Type B pancreatic cell (in vitro differentiated cells): Measurements from ENCODE around the gene ATF7IP2. TPM values are rescaled to one million over a fixed set of nuclear protein-coding genes. Genes with fewer than 3 reads are reported as not detected.
"Not testable (repeated sequence)": the region's sequence is repeated elsewhere in the genome, so short reads cannot be mapped to it uniquely, and the experiment has no call there.

Source experiments
- DNase-seq: peaks from one replicate; pipeline ENCODE4 v3.0.0; 2021; ENCODE audit warnings: mixed read lengths; ENCODE audit not compliant: unreplicated experiment; ENCODE audit errors: extremely low spot score
- H3K27ac Mint-ChIP-seq: 2 replicates; pipeline ENCODE4 v1.8.0; 2021; ENCODE audit warnings: mild to moderate bottlenecking, mixed read lengths
- H3K27me3 Mint-ChIP-seq: 2 replicates; pipeline ENCODE4 v1.8.0; 2021; ENCODE audit warnings: mixed read lengths
- H3K36me3 Mint-ChIP-seq: 2 replicates; pipeline ENCODE4 v1.8.0; 2021; ENCODE audit warnings: mixed read lengths
- H3K4me1 Mint-ChIP-seq: one replicate; pipeline ENCODE4 v1.8.0; 2021; ENCODE audit warnings: mixed read lengths; ENCODE audit not compliant: unreplicated experiment
- H3K4me3 Mint-ChIP-seq: 2 replicates; pipeline ENCODE4 v1.8.0; 2021; ENCODE audit warnings: mild to moderate bottlenecking, mixed read lengths
- H3K9me3 Mint-ChIP-seq: 2 replicates; pipeline ENCODE4 v1.8.0; 2021; ENCODE audit warnings: mixed read lengths
- total RNA-seq: library from RNA; stranded (reverse); gene quantifications from 2 replicates; pipeline ENCODE4 v1.2.1, GENCODE V29; 2021; ENCODE audit warnings: low replicate concordance
- TF ChIP-seq, protein P1 (sequence below): fragments of 200-600 bp; sonication (generic); conservative IDR thresholded peaks from 2 replicates; pipeline ENCODE4 v1.5.0; 2021; ENCODE audit warnings: antibody characterized with exemption, mild to moderate bottlenecking

The ATF7IP2 gene
- total RNA-seq, 1 donor from 2014 or later, result 27.5 TPM

DNA sequence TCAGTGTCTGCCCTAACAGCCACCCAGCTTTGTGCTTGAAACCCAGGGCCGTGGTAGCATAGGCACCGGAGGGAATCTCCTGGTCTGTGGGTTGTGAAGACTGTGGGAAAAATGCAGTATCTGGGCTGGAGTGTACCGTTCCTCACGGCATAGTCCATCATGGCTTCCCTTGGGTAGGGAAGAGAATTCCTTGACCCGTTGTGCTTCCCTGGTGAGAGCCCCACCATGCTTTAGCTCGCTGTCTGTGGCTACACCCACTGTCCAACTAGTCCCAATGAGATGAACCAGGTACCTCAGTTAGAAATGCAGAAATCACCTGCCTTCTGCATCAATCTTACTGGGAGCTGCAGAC is 67.3 kb downstream of the ATF7IP2 start:
- no peaks in the 10 kb centered on the region for H3K4me1 Mint-ChIP-seq
- H3K4me3 Mint-ChIP-seq, result no peak overlapping the region
- DNase-seq, result no peak
- no peak overlapping the region for H3K27ac Mint-ChIP-seq
- H3K36me3 Mint-ChIP-seq, result peaks cover 59% of the 10 kb centered on the region
- no peaks in the 10 kb centered on the region for H3K9me3 Mint-ChIP-seq
- H3K27me3 Mint-ChIP-seq, result no peaks in the 10 kb centered on the region
- TF ChIP-seq, protein P1, sequence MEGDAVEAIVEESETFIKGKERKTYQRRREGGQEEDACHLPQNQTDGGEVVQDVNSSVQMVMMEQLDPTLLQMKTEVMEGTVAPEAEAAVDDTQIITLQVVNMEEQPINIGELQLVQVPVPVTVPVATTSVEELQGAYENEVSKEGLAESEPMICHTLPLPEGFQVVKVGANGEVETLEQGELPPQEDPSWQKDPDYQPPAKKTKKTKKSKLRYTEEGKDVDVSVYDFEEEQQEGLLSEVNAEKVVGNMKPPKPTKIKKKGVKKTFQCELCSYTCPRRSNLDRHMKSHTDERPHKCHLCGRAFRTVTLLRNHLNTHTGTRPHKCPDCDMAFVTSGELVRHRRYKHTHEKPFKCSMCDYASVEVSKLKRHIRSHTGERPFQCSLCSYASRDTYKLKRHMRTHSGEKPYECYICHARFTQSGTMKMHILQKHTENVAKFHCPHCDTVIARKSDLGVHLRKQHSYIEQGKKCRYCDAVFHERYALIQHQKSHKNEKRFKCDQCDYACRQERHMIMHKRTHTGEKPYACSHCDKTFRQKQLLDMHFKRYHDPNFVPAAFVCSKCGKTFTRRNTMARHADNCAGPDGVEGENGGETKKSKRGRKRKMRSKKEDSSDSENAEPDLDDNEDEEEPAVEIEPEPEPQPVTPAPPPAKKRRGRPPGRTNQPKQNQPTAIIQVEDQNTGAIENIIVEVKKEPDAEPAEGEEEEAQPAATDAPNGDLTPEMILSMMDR, result no peak

DNA sequence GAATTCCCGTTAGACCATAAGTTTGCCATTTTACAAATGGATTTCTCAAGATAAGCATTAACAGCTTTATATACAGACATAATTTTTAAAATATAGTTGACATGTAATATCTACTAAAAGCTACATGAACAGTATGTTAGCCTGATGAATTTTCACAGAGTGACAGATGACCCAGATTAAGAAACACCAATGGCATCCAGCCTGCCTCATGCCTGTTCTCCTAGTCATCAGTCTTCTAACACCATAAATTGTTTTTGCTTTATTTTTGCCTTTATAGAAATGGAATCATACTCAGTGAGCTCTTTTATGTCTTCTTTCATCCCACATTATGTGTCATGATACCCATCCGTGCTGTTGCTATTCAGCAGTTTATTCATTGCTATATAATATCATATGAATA is 80.0 kb downstream of the ATF7IP2 start:
- Mint-ChIP-seq H3K27me3 (no peaks in the 10 kb centered on the region), H3K4me1 (no peaks in the 10 kb centered on the region), H3K27ac (no peak overlapping the region), H3K4me3 (no peak overlapping the region), H3K9me3 (no peaks in the 10 kb centered on the region), H3K36me3 (peaks cover 10% of the 10 kb centered on the region)
- TF ChIP-seq, protein P1, result no peak
- no peak for DNase-seq

DNA sequence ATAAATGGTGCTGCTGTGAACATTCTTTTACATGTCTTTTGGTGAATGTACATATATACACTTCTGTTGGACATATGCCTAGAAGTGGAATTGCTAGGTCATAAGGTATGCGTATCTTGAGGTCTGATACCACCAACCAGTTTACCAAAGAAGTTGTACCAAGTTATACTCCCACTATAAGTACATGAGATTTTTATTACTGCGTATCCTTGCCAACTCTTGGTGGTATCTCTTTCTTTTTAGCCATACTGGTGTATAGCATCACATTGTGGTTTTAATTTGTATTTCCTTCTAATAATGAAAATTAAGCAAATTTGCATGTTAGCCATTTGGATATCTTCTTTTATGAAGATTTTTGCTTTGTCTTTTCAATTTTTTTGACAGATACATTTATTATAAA is 80.5 kb downstream of the ATF7IP2 start:
- no peak overlapping the region for H3K4me3 Mint-ChIP-seq
- TF ChIP-seq, protein P1, result no peak
- H3K9me3 Mint-ChIP-seq, result no peaks in the 10 kb centered on the region
- H3K27ac Mint-ChIP-seq, result no peak overlapping the region
- no peak for DNase-seq
- peaks cover 11% of the 10 kb centered on the region for H3K36me3 Mint-ChIP-seq
- H3K4me1 Mint-ChIP-seq, result no peaks in the 10 kb centered on the region
- H3K27me3 Mint-ChIP-seq, result no peaks in the 10 kb centered on the region

DNA sequence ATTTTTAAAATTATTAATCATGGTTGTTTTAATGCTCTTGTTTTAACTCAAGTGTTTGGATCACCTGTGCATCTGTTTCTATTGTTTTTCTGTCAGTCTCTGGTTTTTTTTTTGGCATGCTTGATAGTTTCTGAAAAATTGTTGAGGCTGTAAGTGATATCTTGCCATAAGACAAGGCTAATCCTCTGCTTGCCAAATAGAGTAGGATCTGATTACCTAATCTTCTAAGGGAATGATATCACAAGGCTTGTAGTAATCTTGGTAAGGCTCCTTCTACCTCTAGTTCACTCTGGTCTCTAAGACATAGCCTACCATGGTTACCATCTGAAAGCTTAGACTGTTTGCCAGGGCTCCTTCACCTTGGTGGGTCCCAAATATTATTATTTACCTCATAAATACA is 81.0 kb downstream of the ATF7IP2 start:
- no peak overlapping the region for H3K4me3 Mint-ChIP-seq
- H3K36me3 Mint-ChIP-seq, result peaks cover 11% of the 10 kb centered on the region
- no peaks in the 10 kb centered on the region for H3K4me1 Mint-ChIP-seq
- DNase-seq, result no peak
- no peaks in the 10 kb centered on the region for H3K27me3 Mint-ChIP-seq
- H3K9me3 Mint-ChIP-seq, result no peaks in the 10 kb centered on the region
- TF ChIP-seq, protein P1, result no peak
- no peak overlapping the region for H3K27ac Mint-ChIP-seq

DNA sequence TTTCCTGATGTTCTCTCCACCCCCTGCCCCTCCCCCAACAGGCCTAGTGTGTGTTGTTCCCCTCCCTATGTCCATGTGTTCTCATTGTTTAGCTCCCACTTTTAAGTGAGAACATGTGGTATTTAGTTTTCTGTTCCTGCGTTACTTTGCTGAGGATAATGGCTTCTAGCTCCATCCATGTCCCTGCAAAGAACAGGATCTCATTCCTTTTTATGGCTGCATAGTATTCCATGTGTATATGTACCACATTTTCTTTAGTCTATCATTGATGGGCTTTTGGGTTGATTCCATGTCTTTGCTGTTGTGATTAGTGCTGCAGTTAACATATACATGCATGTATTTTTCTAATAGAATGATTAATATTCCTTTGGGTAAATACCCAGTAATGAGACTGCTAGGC is 90.8 kb downstream of the ATF7IP2 start:
- H3K9me3 Mint-ChIP-seq, H3K4me1 Mint-ChIP-seq, H3K27ac Mint-ChIP-seq, H3K27me3 Mint-ChIP-seq, DNase-seq, H3K4me3 Mint-ChIP-seq: not testable (repeated sequence)
- H3K36me3 Mint-ChIP-seq, result peaks cover 30% of the 10 kb centered on the region

DNA sequence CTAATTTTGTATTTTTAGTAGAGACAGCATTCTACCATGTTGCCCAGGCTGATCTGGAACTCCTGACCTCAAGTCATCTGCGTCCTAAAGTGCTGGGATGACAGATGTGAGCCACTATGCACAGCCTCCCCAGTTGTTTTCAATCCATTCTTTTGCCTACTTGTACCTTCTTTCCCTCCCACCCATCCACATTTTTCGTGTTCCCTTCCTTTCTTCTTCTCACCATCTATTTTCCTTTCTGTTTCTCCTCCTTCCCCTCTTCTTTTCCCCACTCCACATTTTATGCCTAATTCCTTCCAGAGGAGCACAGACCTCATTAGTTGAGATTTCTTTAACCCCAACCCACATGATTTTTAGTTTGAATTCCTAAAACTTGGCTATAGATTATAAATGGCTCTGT is 94.3 kb downstream of the ATF7IP2 start:
- TF ChIP-seq, protein P1, result no peak
- Mint-ChIP-seq H3K4me3 (no peak overlapping the region), H3K27ac (no peak overlapping the region), H3K9me3 (no peaks in the 10 kb centered on the region), H3K36me3 (peaks cover 28% of the 10 kb centered on the region), H3K27me3 (no peaks in the 10 kb centered on the region), H3K4me1 (no peaks in the 10 kb centered on the region)
- no peak for DNase-seq
